GM12892 (cell line): ENCODE data around the gene PGAM2.

Experiments
- DNase-seq: peaks from one replicate; pipeline ENCODE4 v3.0.0; 2011; ENCODE audit not compliant: insufficient read length
- FAIRE-seq: peaks from 2 replicates; lab custom pipeline; 2011; peaks lifted over from hg19 to GRCh38; lab: Jason Lieb, UNC
- POLR2A ChIP-seq: IDR thresholded peaks from 2 replicates; pipeline ENCODE4 v1.6.1; 2011; ENCODE audit warnings: low read depth, low read length, control low read depth
- POLR2AphosphoS5 ChIP-seq: IDR thresholded peaks from 2 replicates; pipeline ENCODE4 v1.6.1; 2011; ENCODE audit warnings: low read depth, low read length, control low read depth
- TAF1 ChIP-seq: IDR thresholded peaks from 2 replicates; pipeline ENCODE4 v1.6.1; 2011; ENCODE audit warnings: low read depth, mild to moderate bottlenecking, control low read depth, low read length, borderline replicate concordance

Gene PGAM2

GRCh38 chr7:44060948-44061644 is 4.3 kb downstream of the PGAM2 start:
- FAIRE-seq (no peak), DNase-seq (no peak)
- no peak for TF ChIP-seq TAF1
- no peak for TF ChIP-seq POLR2A
- no peak for TF ChIP-seq POLR2AphosphoS5

GRCh38 chr7:44060091-44060947 is 5.0 kb downstream of the PGAM2 start:
- DNase-seq: no peak
- FAIRE-seq: no peak
- TF ChIP-seq POLR2AphosphoS5 (no peak), POLR2A (no peak), TAF1 (no peak)

- no peak for DNase-seq
- no peak for FAIRE-seq
- TF ChIP-seq POLR2A (no peak), TAF1 (no peak)
Measured at GRCh38 chr7:44059219-44060090, 5.9 kb downstream of the PGAM2 start.

DNA sequence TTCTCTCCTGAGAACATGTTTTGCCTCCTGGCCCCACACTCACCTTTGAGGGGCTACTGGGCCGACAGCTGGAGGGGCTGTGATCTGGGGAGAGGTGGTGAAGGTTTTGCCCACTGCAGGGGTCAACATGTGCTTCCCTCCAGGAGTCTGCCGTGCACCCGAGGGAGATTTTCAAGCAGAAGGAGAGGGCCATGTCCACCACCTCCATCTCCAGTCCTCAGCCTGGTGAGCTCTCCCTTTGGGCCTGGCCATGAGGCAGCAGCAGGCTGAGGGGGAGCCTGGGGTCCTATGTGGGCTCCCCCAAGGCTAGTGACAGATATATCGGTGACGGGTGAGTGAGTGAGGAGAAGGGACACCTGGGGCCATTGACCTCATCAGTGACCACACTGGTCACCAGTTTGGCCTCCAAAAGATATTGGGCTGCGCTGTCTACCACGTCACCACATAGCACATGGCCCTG is 6.6 kb downstream of the PGAM2 start:
- FAIRE-seq: no peak

DNA sequence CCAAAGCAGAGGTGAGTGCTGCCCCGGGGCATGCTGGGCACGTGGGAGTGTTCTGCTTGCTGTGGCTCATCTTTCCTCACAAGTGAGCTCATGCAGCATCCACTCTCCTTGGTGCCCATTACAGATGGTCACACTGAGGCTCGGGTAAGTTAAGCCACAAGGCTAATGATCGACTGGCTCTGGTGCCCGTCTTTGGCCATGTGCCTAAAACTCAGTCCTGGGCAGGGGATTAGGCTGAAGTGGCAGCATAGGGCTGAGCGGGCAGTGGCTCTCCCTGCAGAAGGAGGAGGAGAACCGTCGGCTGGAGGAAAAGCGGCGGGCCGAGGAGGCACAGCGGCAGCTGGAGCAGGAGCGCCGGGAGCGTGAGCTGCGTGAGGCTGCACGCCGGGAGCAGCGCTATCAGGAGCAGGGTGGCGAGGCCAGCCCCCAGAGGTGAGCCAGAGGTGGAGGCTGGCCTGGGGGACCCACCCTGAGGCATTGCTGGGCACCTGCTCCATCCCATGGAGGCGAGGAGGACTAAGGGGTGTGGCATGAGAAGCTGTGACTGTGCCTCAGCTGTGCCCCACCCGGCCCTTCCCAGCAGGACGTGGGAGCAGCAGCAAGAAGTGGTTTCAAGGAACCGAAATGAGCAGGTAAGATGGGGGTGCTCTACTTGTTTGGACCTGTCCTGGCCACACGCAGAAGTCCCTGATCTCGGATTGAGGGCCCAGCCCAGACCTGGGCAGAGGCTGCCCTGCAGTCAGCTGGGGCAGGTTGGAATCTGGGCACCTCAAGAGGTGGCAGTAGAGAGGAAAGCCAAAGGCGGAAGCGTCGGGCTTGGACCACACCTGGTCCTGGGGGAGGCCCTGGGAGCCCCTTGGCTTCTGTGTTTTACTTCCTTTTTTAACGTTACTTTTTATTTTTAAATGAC is 7.3 kb downstream of the PGAM2 start:
- TF ChIP-seq TAF1 (no peak), POLR2A (no peak), POLR2AphosphoS5 (no peak)
- no peak for FAIRE-seq
- no peak for DNase-seq

More for the DNA sequence above, 6.6 kb downstream of the PGAM2 start:
- TF ChIP-seq POLR2A: no peak
- TF ChIP-seq TAF1: no peak
- no peak for TF ChIP-seq POLR2AphosphoS5
- DNase-seq: no peak

DNA sequence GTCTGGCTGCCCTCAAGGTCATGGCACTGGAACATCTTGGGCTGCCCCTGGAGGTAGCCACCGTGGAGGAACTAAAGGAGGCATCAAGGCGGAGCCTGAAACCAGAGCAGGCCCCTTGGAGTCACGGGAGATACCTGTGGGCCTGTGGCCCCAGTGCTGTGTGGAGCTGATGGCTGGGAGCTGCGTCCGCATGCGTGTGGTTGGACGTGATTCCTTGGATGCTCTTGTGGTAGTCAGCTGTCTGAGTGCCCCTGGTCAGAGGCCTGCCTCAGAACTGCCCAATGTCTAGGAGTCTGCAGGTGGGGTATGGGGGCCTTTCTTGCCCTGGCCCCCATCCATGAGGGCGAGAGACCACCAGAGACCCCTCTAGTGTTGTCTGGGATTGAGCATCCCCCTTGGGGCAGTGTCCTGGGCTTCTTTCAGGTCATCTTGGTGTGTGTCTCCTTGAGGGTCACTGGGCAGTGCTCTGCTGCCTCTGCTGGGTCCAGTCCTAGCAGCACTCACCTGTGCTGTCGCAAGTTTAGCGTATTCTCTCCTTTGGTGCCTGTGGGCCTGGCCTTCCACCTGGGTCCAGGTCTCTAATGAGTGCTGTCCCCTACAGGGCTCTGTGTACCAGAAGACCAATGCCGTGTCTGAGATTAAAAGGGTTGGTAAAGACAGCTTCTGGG is 8.1 kb downstream of the PGAM2 start:
- DNase-seq (no peak), FAIRE-seq (no peak)
- TF ChIP-seq POLR2AphosphoS5 (no peak), TAF1 (no peak), POLR2A (no peak)

DNA sequence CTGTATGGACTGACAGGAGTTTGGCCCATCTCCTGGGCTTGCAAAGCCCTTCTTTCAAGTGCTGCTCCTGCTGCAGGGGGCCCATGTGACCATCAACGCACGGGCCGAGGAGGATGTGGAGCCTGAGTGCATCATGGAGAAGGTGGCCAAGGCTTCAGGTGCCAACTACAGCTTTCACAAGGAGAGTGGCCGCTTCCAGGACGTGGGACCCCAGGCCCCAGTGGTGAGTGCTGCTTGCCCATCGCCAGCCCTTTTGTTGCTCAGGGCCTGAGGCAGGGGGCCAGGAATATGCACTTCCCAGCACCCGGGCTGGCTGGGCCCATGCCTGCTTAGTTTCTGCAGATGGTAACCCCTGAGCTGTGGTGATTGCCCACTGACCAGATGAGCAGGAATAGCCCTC is 8.7 kb downstream of the PGAM2 start:
- no peak for TF ChIP-seq POLR2AphosphoS5
- TF ChIP-seq TAF1: no peak
- no peak for TF ChIP-seq POLR2A
- DNase-seq: no peak
- FAIRE-seq: no peak

- FAIRE-seq: no peak
- no peak for TF ChIP-seq POLR2AphosphoS5
- DNase-seq: no peak
Measured at GRCh38 chr7:44052771-44053365, 12.5 kb downstream of the PGAM2 start.

DNA sequence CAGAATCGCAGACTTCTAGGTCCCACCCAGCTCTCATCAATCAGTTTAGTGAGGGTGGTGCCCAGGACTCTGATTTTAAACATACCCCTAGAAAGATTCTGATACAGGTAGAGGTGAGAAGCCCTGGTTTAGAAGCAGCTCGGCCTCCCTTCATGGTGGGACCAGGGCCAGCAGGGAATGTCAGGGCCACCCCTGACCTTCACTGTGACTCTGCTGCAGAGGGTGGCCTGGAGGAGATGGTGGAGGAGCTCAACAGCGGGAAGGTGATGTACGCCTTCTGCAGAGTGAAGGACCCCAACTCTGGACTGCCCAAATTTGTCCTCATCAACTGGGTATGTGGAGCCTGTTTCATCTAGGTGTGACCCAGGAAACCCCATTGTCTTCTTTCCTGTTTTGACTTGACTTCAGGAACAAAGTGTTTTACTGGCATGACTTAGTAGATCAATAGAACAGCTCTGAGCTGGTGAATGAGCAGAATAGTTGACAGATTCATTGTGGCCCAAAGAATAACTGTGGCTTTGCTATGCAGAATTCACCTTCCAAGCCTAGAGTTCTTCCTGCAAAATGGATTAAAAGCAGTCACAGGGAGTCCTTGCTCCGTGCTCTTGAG is 13.7 kb downstream of the PGAM2 start:
- DNase-seq (no peak), FAIRE-seq (no peak)
- no peak for TF ChIP-seq TAF1
- TF ChIP-seq POLR2AphosphoS5: no peak
- TF ChIP-seq POLR2A: no peak
